HepG2 (cell line): ENCODE results near the gene CDC42BPG. TPM values are rescaled to one million over a fixed set of nuclear protein-coding genes. Genes with fewer than 3 reads are reported as not detected.

ENCODE experiments used
- ERF ChIP-seq: IDR thresholded peaks from 2 replicates; pipeline ENCODE4 v1.6.1; 2018; ENCODE audit warnings: missing biosample characterization, missing genetic modification reagents
- HIVEP1 ChIP-seq: sonication (generic); formaldehyde crosslinking; IDR thresholded peaks from 2 replicates; pipeline ENCODE4 v1.4.0; 2020; ENCODE audit warnings: mild to moderate bottlenecking, missing genetic modification reagents
- PATZ1 ChIP-seq: sonication (generic); formaldehyde crosslinking; IDR thresholded peaks from 2 replicates; pipeline ENCODE4 v1.4.0; 2020; ENCODE audit warnings: missing genetic modification reagents
- PCBP1 ChIP-seq: fragments of 200-400 bp; formaldehyde crosslinking; IDR thresholded peaks from 2 replicates; pipeline ENCODE4 v1.6.1; 2017; ENCODE audit warnings: mild to moderate bottlenecking, low read depth, low read length, borderline replicate concordance
- RERE ChIP-seq: IDR thresholded peaks from 2 replicates; pipeline ENCODE4 v1.6.1; 2016; ENCODE audit warnings: low read depth, missing genetic modification reagents, missing compliant biosample characterization
- RFX1 ChIP-seq: fragments of 450-650 bp; IDR thresholded peaks from 2 replicates; pipeline ENCODE4 v1.6.1; 2017
- RXRA ChIP-seq: sonication (generic); formaldehyde crosslinking; IDR thresholded peaks from 2 replicates; pipeline ENCODE4 v1.5.1; 2020; ENCODE audit warnings: missing genetic modification reagents
- SMAD3 ChIP-seq: sonication (generic); formaldehyde crosslinking; IDR thresholded peaks from 2 replicates; pipeline ENCODE4 v1.4.0; 2020; ENCODE audit warnings: missing genetic modification reagents
- TEAD3 ChIP-seq: optimal IDR thresholded peaks from 2 replicates; pipeline ENCODE3; 2016; ENCODE audit warnings: borderline replicate concordance
- ZBTB38 ChIP-seq: sonication (generic); formaldehyde crosslinking; IDR thresholded peaks from 2 replicates; pipeline ENCODE4 v1.5.1; 2020; ENCODE audit warnings: mild to moderate bottlenecking, missing genetic modification reagents
- polyA plus RNA-seq, 8 experiments: library from polyadenylated mRNA; depleted of rRNA in 3 of 8; stranded (reverse) in 7 of 8; unstranded in 1 of 8; fragments of >200 nt; fragmentation: Illumina TruSeq in 4 of 8; extraction: Trizol in 4 of 8; gene quantifications; 2 replicates each; pipeline versions ENCODE4 v1.2.1 to v1.2.3, GENCODE V29; 2011 to 2016; ENCODE audit warnings: low read depth in 4 of 8, missing spikeins in 1 of 8, mixed read lengths in 1 of 8; ENCODE audit not compliant: insufficient read depth in 1 of 8
- total RNA-seq, 5 experiments: library from RNA; depleted of rRNA; stranded (reverse); fragments of >200 nt; fragmentation: Illumina TruSeq; extraction: Trizol; gene quantifications; 2 replicates each; pipeline ENCODE4 v1.2.3, GENCODE V29; 2016; ENCODE audit warnings: low read depth in 1 of 5
- TF ChIP-seq, protein P1 (sequence below): sonication (generic); formaldehyde crosslinking; IDR thresholded peaks from 2 replicates; pipeline ENCODE4 v1.4.0; 2020; ENCODE audit warnings: missing genetic modification reagents, borderline replicate concordance
- TF ChIP-seq, protein P2 (sequence below): IDR thresholded peaks from 2 replicates; pipeline ENCODE4 v1.6.1; 2016; ENCODE audit warnings: mild to moderate bottlenecking

Gene CDC42BPG
- total and polyA plus RNA-seq, 2 of the 13 experiments (the other 11 are each of a cell fraction or from before 2014, with no cell fraction given) = 0.55 to 1.4 TPM

GRCh38 chr11:64854534-64855502, 10.4 kb upstream of the CDC42BPG start (continued):
- 0 out of 2 replicates have a peak, but pooled peaks have one; percentile 56 for TF ChIP-seq RERE (CRISPR knock-in tag)
- no peak for TF ChIP-seq PCBP1
- TF ChIP-seq RXRA (CRISPR knock-in tag) = peak; percentile 75; the same call in 1 of the 2 replicates
- peak; percentile 25; the same call in 1 of the 2 replicates for TF ChIP-seq ERF (CRISPR knock-in tag)
- peak; percentile 97 for TF ChIP-seq ZBTB38 (CRISPR knock-in tag)
- TF ChIP-seq, protein P1, sequence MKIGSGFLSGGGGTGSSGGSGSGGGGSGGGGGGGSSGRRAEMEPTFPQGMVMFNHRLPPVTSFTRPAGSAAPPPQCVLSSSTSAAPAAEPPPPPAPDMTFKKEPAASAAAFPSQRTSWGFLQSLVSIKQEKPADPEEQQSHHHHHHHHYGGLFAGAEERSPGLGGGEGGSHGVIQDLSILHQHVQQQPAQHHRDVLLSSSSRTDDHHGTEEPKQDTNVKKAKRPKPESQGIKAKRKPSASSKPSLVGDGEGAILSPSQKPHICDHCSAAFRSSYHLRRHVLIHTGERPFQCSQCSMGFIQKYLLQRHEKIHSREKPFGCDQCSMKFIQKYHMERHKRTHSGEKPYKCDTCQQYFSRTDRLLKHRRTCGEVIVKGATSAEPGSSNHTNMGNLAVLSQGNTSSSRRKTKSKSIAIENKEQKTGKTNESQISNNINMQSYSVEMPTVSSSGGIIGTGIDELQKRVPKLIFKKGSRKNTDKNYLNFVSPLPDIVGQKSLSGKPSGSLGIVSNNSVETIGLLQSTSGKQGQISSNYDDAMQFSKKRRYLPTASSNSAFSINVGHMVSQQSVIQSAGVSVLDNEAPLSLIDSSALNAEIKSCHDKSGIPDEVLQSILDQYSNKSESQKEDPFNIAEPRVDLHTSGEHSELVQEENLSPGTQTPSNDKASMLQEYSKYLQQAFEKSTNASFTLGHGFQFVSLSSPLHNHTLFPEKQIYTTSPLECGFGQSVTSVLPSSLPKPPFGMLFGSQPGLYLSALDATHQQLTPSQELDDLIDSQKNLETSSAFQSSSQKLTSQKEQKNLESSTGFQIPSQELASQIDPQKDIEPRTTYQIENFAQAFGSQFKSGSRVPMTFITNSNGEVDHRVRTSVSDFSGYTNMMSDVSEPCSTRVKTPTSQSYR (CRISPR knock-in tag) = peak; percentile 96
- TF ChIP-seq, protein P2, sequence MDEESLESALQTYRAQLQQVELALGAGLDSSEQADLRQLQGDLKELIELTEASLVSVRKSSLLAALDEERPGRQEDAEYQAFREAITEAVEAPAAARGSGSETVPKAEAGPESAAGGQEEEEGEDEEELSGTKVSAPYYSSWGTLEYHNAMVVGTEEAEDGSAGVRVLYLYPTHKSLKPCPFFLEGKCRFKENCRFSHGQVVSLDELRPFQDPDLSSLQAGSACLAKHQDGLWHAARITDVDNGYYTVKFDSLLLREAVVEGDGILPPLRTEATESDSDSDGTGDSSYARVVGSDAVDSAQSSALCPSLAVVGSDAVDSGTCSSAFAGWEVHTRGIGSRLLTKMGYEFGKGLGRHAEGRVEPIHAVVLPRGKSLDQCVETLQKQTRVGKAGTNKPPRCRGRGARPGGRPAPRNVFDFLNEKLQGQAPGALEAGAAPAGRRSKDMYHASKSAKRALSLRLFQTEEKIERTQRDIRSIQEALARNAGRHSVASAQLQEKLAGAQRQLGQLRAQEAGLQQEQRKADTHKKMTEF = peak; percentile 74; the same call in 1 of the 2 replicates
- no peak for TF ChIP-seq RFX1
- peak; percentile 89 for TF ChIP-seq HIVEP1 (CRISPR knock-in tag)
- TF ChIP-seq SMAD3 (CRISPR knock-in tag) = 0 out of 2 replicates have a peak, but pooled peaks have one; percentile 23
- TF ChIP-seq PATZ1 (CRISPR knock-in tag) = peak; percentile 83
- TF ChIP-seq TEAD3 (CRISPR knock-in tag) = peak; percentile 98
